ENCODE results near the gene TIMM13.
"Not testable (repeated sequence)": the region's sequence is repeated elsewhere in the genome, so short reads cannot be mapped to it uniquely, and the experiment has no call there.

The TIMM13 gene

GRCh38 chr19:2427429-2428320 is at the start of gene TIMM13:
Gene TIMM13, minus strand, starts transcription at chr19:2427586. Its CDS starts 53 bp downstream, at chr19:2427533.
- Mint-ChIP-seq H3K4me3 (peak within 1 kb of the TSS; percentile 89), H3K4me1 (peaks cover 19% of the 10 kb centered on the region)

GRCh38 chr19:2476451-2477140 is 49.2 kb upstream of the TIMM13 start:
- Mint-ChIP-seq H3K4me1 (peaks cover 35% of the 10 kb centered on the region), H3K4me3 (peak overlapping the region; percentile 89), H3K9me3 (no peaks in the 10 kb centered on the region), H3K27ac (peak overlapping the region; percentile 92), H3K36me3 (peaks cover 21% of the 10 kb centered on the region), H3K27me3 (peaks cover 9% of the 10 kb centered on the region)
- CTCF ChIA-PET = interaction anchor here (0.7 to 4.2 kb wide), 18 partner anchors 14 to 161 kb away, joined by 3 to 63 read pairs (median 4); partner anchors contain the start of gene LMNB2
- peak; percentile 81 for DNase-seq

More at GRCh38 chr19:2427429-2428320, at the start of gene TIMM13:
- H3K9me3 Mint-ChIP-seq = no peaks in the 10 kb centered on the region
- peaks cover 6% of the 10 kb centered on the region for H3K27me3 Mint-ChIP-seq
- peaks cover 15% of the 10 kb centered on the region for H3K36me3 Mint-ChIP-seq
- peak; percentile 97 for DNase-seq
- CTCF ChIA-PET = interaction anchor here (0.6 to 1.5 kb wide), 3 partner anchors 19 to 156 kb away, joined by 3 to 4 read pairs (median 3); partner anchors contain the start of gene LMNB2
- peak within 1 kb of the TSS; percentile 95 for H3K27ac Mint-ChIP-seq

- Mint-ChIP-seq H3K4me1 (peaks cover 35% of the 10 kb centered on the region), H3K27me3 (peaks cover 11% of the 10 kb centered on the region), H3K27ac (peak within 1 kb of the TSS; percentile 92), H3K36me3 (peaks cover 21% of the 10 kb centered on the region), H3K9me3 (no peaks in the 10 kb centered on the region), H3K4me3 (peak within 1 kb of the TSS; percentile 89)
- DNase-seq = peak; percentile 98
- CTCF ChIA-PET = interaction anchor here (0.9 to 4.2 kb wide), 14 partner anchors 13 to 161 kb away, joined by 3 to 63 read pairs (median 5); partner anchors contain the start of gene LMNB2
Observed at GRCh38 chr19:2475702-2476450, 48.5 kb upstream of the TIMM13 start, which contains the start of gene GADD45B. Gene GADD45B, plus strand, starts transcription at chr19:2476127. Its CDS starts 232 bp downstream, at chr19:2476359.

GRCh38 chr19:2475018-2475701 is 47.8 kb upstream of the TIMM13 start:
- no peaks in the 10 kb centered on the region for H3K9me3 Mint-ChIP-seq
- peak; percentile 72 for DNase-seq
- CTCF ChIA-PET = interaction anchor here (0.9 to 4.2 kb wide), 12 partner anchors 12 to 161 kb away, joined by 3 to 63 read pairs (median 5); partner anchors contain the start of gene LMNB2
- H3K36me3 Mint-ChIP-seq = peaks cover 21% of the 10 kb centered on the region
- H3K27me3 Mint-ChIP-seq = peaks cover 13% of the 10 kb centered on the region
- H3K4me1 Mint-ChIP-seq = peaks cover 30% of the 10 kb centered on the region
- H3K4me3 Mint-ChIP-seq = peak overlapping the region; percentile 76
- H3K27ac Mint-ChIP-seq = peak overlapping the region; percentile 84

- H3K27ac Mint-ChIP-seq = peak overlapping the region; percentile 84
- CTCF ChIA-PET = interaction anchor here (0.8 to 4.2 kb wide), 14 partner anchors 9 to 162 kb away, joined by 3 to 63 read pairs (median 6); no protein-coding TSS in a partner anchor
- no peaks in the 10 kb centered on the region for H3K9me3 Mint-ChIP-seq
- peaks cover 21% of the 10 kb centered on the region for H3K36me3 Mint-ChIP-seq
- H3K27me3 Mint-ChIP-seq = peaks cover 15% of the 10 kb centered on the region
- H3K4me3 Mint-ChIP-seq = peak overlapping the region; percentile 76
- peak; percentile 88 for DNase-seq
- peaks cover 27% of the 10 kb centered on the region for H3K4me1 Mint-ChIP-seq
Observed at GRCh38 chr19:2474232-2475017, 47.0 kb upstream of the TIMM13 start.

- H3K27me3 Mint-ChIP-seq = peaks cover 23% of the 10 kb centered on the region
Observed at GRCh38 chr19:2469915-2470200, 42.5 kb upstream of the TIMM13 start.

GRCh38 chr19:2469102-2469914 is 41.9 kb upstream of the TIMM13 start:
- H3K27me3 Mint-ChIP-seq = peaks cover 28% of the 10 kb centered on the region
- no peaks in the 10 kb centered on the region for H3K36me3 Mint-ChIP-seq
- H3K27ac Mint-ChIP-seq = no peak overlapping the region
- H3K4me1 Mint-ChIP-seq = peaks cover 18% of the 10 kb centered on the region
- CTCF ChIA-PET = interaction anchor here (1.2 to 2.5 kb wide), 4 partner anchors 111 to 151 kb away, joined by 4 to 9 read pairs (median 5); no protein-coding TSS in a partner anchor
- H3K4me3 Mint-ChIP-seq = no peak overlapping the region
- peak; percentile 48 for DNase-seq
- no peaks in the 10 kb centered on the region for H3K9me3 Mint-ChIP-seq

More at GRCh38 chr19:2469915-2470200, 42.5 kb upstream of the TIMM13 start:
- not testable (repeated sequence) for H3K4me3 Mint-ChIP-seq, DNase-seq, H3K9me3 Mint-ChIP-seq, H3K27ac Mint-ChIP-seq, H3K36me3 Mint-ChIP-seq
- H3K4me1 Mint-ChIP-seq = peaks cover 19% of the 10 kb centered on the region
- CTCF ChIA-PET = interaction anchor here (1.0 to 2.5 kb wide), 6 partner anchors 13 to 151 kb away, joined by 3 to 9 read pairs (median 4); partner anchors contain the start of gene LMNB2

- no peak for DNase-seq
- no peak overlapping the region for H3K4me3 Mint-ChIP-seq
- H3K36me3 Mint-ChIP-seq = no peaks in the 10 kb centered on the region
- no peak overlapping the region for H3K27ac Mint-ChIP-seq
- CTCF ChIA-PET = interaction anchor here (1.5 kb wide), 1 partner anchor 145 kb away, joined by 6 read pairs; no protein-coding TSS in a partner anchor
- H3K27me3 Mint-ChIP-seq = peaks cover 28% of the 10 kb centered on the region
- no peaks in the 10 kb centered on the region for H3K9me3 Mint-ChIP-seq
- peaks cover 18% of the 10 kb centered on the region for H3K4me1 Mint-ChIP-seq
Observed at GRCh38 chr19:2468596-2468995, 41.2 kb upstream of the TIMM13 start.

- Mint-ChIP-seq H3K4me3 (no peak overlapping the region), H3K4me1 (peaks cover 27% of the 10 kb centered on the region), H3K36me3 (peaks cover 5% of the 10 kb centered on the region), H3K27me3 (peaks cover 17% of the 10 kb centered on the region), H3K27ac (no peak overlapping the region), H3K9me3 (no peaks in the 10 kb centered on the region)
- CTCF ChIA-PET = interaction anchor here (1.0 kb wide), 1 partner anchor 10 kb away, joined by 3 read pairs; no protein-coding TSS in a partner anchor
- no peak for DNase-seq
Observed at GRCh38 chr19:2464389-2464788, 37.0 kb upstream of the TIMM13 start.

GRCh38 chr19:2463694-2464093 is 36.3 kb upstream of the TIMM13 start:
- Mint-ChIP-seq H3K27me3 (peaks cover 15% of the 10 kb centered on the region), H3K27ac (peak overlapping the region; percentile 21), H3K4me1 (peaks cover 22% of the 10 kb centered on the region), H3K4me3 (peak overlapping the region; percentile 44)
- H3K36me3 Mint-ChIP-seq, H3K9me3 Mint-ChIP-seq, DNase-seq: not testable (repeated sequence)
- CTCF ChIA-PET = interaction anchor here (1.4 kb wide), 1 partner anchor 150 kb away, joined by 3 read pairs; no protein-coding TSS in a partner anchor

GRCh38 chr19:2462635-2463421 is 35.4 kb upstream of the TIMM13 start:
- DNase-seq = no peak
- Mint-ChIP-seq H3K36me3 (peaks cover 5% of the 10 kb centered on the region), H3K27me3 (peaks cover 11% of the 10 kb centered on the region), H3K27ac (peak overlapping the region; percentile 14), H3K4me1 (peaks cover 19% of the 10 kb centered on the region), H3K9me3 (no peaks in the 10 kb centered on the region), H3K4me3 (peak overlapping the region; percentile 91)
- CTCF ChIA-PET = interaction anchor here (1.2 to 1.4 kb wide), 3 partner anchors 13 to 151 kb away, joined by 3 to 4 read pairs (median 3); partner anchors contain the start of gene GADD45B

Measured in activated naive CD4-positive, alpha-beta T cell treated with anti-CD3 and anti-CD28 coated beads, Interleukin-2, amount 10 ng/mL, durations not matched to agents 7 days and 5 days (primary cell).